Activated naive CD4-positive, alpha-beta T cell treated with anti-CD3 and anti-CD28 coated beads, Interleukin-2, amount 50 U/mL, for 24 hours (primary cell): ENCODE measurements around the gene TBX6.
A peak's percentile ranks its signal among the peaks of the same experiment; 100 is the strongest.

Source experiments
- H3K27ac Mint-ChIP-seq: one replicate; pipeline ENCODE4 v1.8.0; 2021; ENCODE audit warnings: mild to moderate bottlenecking, mixed read lengths
- H3K27me3 Mint-ChIP-seq: one replicate; pipeline ENCODE4 v1.8.0; 2021; ENCODE audit warnings: mixed read lengths
- H3K36me3 Mint-ChIP-seq: one replicate; pipeline ENCODE4 v1.8.0; 2021; ENCODE audit warnings: mixed read lengths
- H3K4me1 Mint-ChIP-seq: one replicate; pipeline ENCODE4 v1.8.0; 2021; ENCODE audit warnings: mixed read lengths
- H3K4me3 Mint-ChIP-seq: one replicate; pipeline ENCODE4 v1.8.0; 2021; ENCODE audit warnings: mild to moderate bottlenecking, mixed read lengths
- H3K9me3 Mint-ChIP-seq: one replicate; pipeline ENCODE4 v1.8.0; 2021; ENCODE audit warnings: mixed read lengths

TBX6 gene

GRCh38 chr16:30095166-30096078, 3.7 kb upstream of the TBX6 start:
- H3K27ac Mint-ChIP-seq = peak overlapping the region; percentile 84
- peak overlapping the region; percentile 70 for H3K4me3 Mint-ChIP-seq
- peaks cover 34% of the 10 kb centered on the region for H3K4me1 Mint-ChIP-seq
- no peaks in the 10 kb centered on the region for H3K27me3 Mint-ChIP-seq
- H3K9me3 Mint-ChIP-seq = peaks cover 5% of the 10 kb centered on the region
- peaks cover 8% of the 10 kb centered on the region for H3K36me3 Mint-ChIP-seq

- H3K36me3 Mint-ChIP-seq = peaks cover 8% of the 10 kb centered on the region
- H3K4me3 Mint-ChIP-seq = peak overlapping the region; percentile 70
- H3K9me3 Mint-ChIP-seq = peaks cover 5% of the 10 kb centered on the region
- no peaks in the 10 kb centered on the region for H3K27me3 Mint-ChIP-seq
- peaks cover 42% of the 10 kb centered on the region for H3K4me1 Mint-ChIP-seq
- peak overlapping the region; percentile 84 for H3K27ac Mint-ChIP-seq
These were observed 2.9 kb upstream of the TBX6 start for GRCh38 chr16:30094541-30095165.

- H3K4me1 Mint-ChIP-seq = peaks cover 57% of the 10 kb centered on the region
- H3K36me3 Mint-ChIP-seq = no peaks in the 10 kb centered on the region
- peak overlapping the region; percentile 89 for H3K4me3 Mint-ChIP-seq
- peaks cover under 1% of the 10 kb centered on the region for H3K9me3 Mint-ChIP-seq
- peak overlapping the region; percentile 95 for H3K27ac Mint-ChIP-seq
- H3K27me3 Mint-ChIP-seq = no peaks in the 10 kb centered on the region
These were observed 768 bp upstream of the TBX6 start for GRCh38 chr16:30092373-30093010.

GRCh38 chr16:30090610-30091331, 953 bp downstream of the TBX6 start:
- no peaks in the 10 kb centered on the region for H3K36me3 Mint-ChIP-seq
- H3K9me3 Mint-ChIP-seq = no peaks in the 10 kb centered on the region
- peaks cover 57% of the 10 kb centered on the region for H3K4me1 Mint-ChIP-seq
- H3K4me3 Mint-ChIP-seq = peak overlapping the region; percentile 59
- no peaks in the 10 kb centered on the region for H3K27me3 Mint-ChIP-seq
- peak overlapping the region; percentile 83 for H3K27ac Mint-ChIP-seq

- H3K27ac Mint-ChIP-seq = peak overlapping the region; percentile 83
- no peaks in the 10 kb centered on the region for H3K36me3 Mint-ChIP-seq
- H3K4me3 Mint-ChIP-seq = peak overlapping the region; percentile 26
- H3K4me1 Mint-ChIP-seq = peaks cover 46% of the 10 kb centered on the region
- no peaks in the 10 kb centered on the region for H3K9me3 Mint-ChIP-seq
- H3K27me3 Mint-ChIP-seq = no peaks in the 10 kb centered on the region
These were observed 2.7 kb downstream of the TBX6 start for GRCh38 chr16:30088832-30089624.

- Mint-ChIP-seq H3K27ac (no peak overlapping the region), H3K36me3 (no peaks in the 10 kb centered on the region), H3K27me3 (no peaks in the 10 kb centered on the region), H3K4me3 (no peak overlapping the region), H3K4me1 (peaks cover 44% of the 10 kb centered on the region), H3K9me3 (no peaks in the 10 kb centered on the region)
These were observed 3.4 kb downstream of the TBX6 start for GRCh38 chr16:30088237-30088831.

GRCh38 chr16:30087181-30087898, 4.4 kb downstream of the TBX6 start:
- no peaks in the 10 kb centered on the region for H3K9me3 Mint-ChIP-seq
- H3K27ac Mint-ChIP-seq = no peak overlapping the region
- peaks cover 4% of the 10 kb centered on the region for H3K36me3 Mint-ChIP-seq
- H3K4me1 Mint-ChIP-seq = peaks cover 35% of the 10 kb centered on the region
- no peak overlapping the region for H3K4me3 Mint-ChIP-seq
- no peaks in the 10 kb centered on the region for H3K27me3 Mint-ChIP-seq

GRCh38 chr16:30086291-30087140, 5.2 kb downstream of the TBX6 start:
- H3K36me3 Mint-ChIP-seq = peaks cover 8% of the 10 kb centered on the region
- H3K4me3 Mint-ChIP-seq = no peak overlapping the region
- H3K27ac Mint-ChIP-seq = no peak overlapping the region
- peaks cover 27% of the 10 kb centered on the region for H3K4me1 Mint-ChIP-seq
- H3K9me3 Mint-ChIP-seq = no peaks in the 10 kb centered on the region
- no peaks in the 10 kb centered on the region for H3K27me3 Mint-ChIP-seq

GRCh38 chr16:30085820-30086219, 5.9 kb downstream of the TBX6 start:
- no peak overlapping the region for H3K4me3 Mint-ChIP-seq
- peaks cover 8% of the 10 kb centered on the region for H3K36me3 Mint-ChIP-seq
- peaks cover 26% of the 10 kb centered on the region for H3K4me1 Mint-ChIP-seq
- H3K27me3 Mint-ChIP-seq = no peaks in the 10 kb centered on the region
- no peak overlapping the region for H3K27ac Mint-ChIP-seq
- H3K9me3 Mint-ChIP-seq = no peaks in the 10 kb centered on the region

GRCh38 chr16:30085247-30085646, 6.5 kb downstream of the TBX6 start:
- Mint-ChIP-seq H3K27me3 (no peaks in the 10 kb centered on the region), H3K4me3 (no peak overlapping the region), H3K27ac (no peak overlapping the region), H3K4me1 (peaks cover 22% of the 10 kb centered on the region), H3K9me3 (no peaks in the 10 kb centered on the region), H3K36me3 (peaks cover 8% of the 10 kb centered on the region)

GRCh38 chr16:30084816-30085159, 6.9 kb downstream of the TBX6 start:
- no peaks in the 10 kb centered on the region for H3K27me3 Mint-ChIP-seq
- no peaks in the 10 kb centered on the region for H3K9me3 Mint-ChIP-seq
- H3K4me1 Mint-ChIP-seq = peaks cover 18% of the 10 kb centered on the region
- no peak overlapping the region for H3K27ac Mint-ChIP-seq
- peaks cover 8% of the 10 kb centered on the region for H3K36me3 Mint-ChIP-seq
- H3K4me3 Mint-ChIP-seq = no peak overlapping the region

- Mint-ChIP-seq H3K9me3 (no peaks in the 10 kb centered on the region), H3K27ac (no peak overlapping the region), H3K4me3 (no peak overlapping the region), H3K36me3 (peaks cover 8% of the 10 kb centered on the region), H3K4me1 (peaks cover 18% of the 10 kb centered on the region), H3K27me3 (no peaks in the 10 kb centered on the region)
These were observed 7.5 kb downstream of the TBX6 start for GRCh38 chr16:30084096-30084815.
